NK-92 (cell line): ENCODE data around the gene MAPK13.
"Not testable (repeated sequence)": the region's sequence is repeated elsewhere in the genome, so short reads cannot be mapped to it uniquely, and the experiment has no call there.

Experiments used
- DNase-seq: peaks from one replicate; lab custom pipeline; 2025; ENCODE audit not compliant: unreplicated experiment; lab: John Stamatoyannopoulos, UW

MAPK13 gene

GRCh38 chr6:36126553-36127458, 3.5 kb upstream of the MAPK13 start:
- no peak for DNase-seq

GRCh38 chr6:36127462-36128016, 2.8 kb upstream of the MAPK13 start:
- DNase-seq, result no peak

- DNase-seq, result no peak
These were observed 2.2 kb upstream of the MAPK13 start for GRCh38 chr6:36128073-36128472.

GRCh38 chr6:36128793-36129192, 1.5 kb upstream of the MAPK13 start:
- no peak for DNase-seq

GRCh38 chr6:36129334-36129733, 979 bp upstream of the MAPK13 start:
- DNase-seq, result not testable (repeated sequence)

- DNase-seq, result no peak
These were observed 576 bp downstream of the MAPK13 start for GRCh38 chr6:36130667-36131510.

- DNase-seq, result no peak
These were observed 1.4 kb downstream of the MAPK13 start for GRCh38 chr6:36131511-36132245.

GRCh38 chr6:36132246-36132895, 2.1 kb downstream of the MAPK13 start:
- no peak for DNase-seq

- no peak for DNase-seq
These were observed 2.8 kb downstream of the MAPK13 start for GRCh38 chr6:36133148-36133547.

GRCh38 chr6:36133912-36134311, 3.6 kb downstream of the MAPK13 start:
- DNase-seq, result no peak

GRCh38 chr6:36135053-36135731, 4.9 kb downstream of the MAPK13 start:
- no peak for DNase-seq

- no peak for DNase-seq
These were observed 5.7 kb downstream of the MAPK13 start for GRCh38 chr6:36136034-36136433.

GRCh38 chr6:36136551-36136950, 6.2 kb downstream of the MAPK13 start:
- DNase-seq, result no peak

- DNase-seq, result no peak
These were observed 8.4 kb downstream of the MAPK13 start for GRCh38 chr6:36138667-36139066.

- DNase-seq, result no peak
These were observed 9.1 kb downstream of the MAPK13 start for GRCh38 chr6:36139431-36139830.

GRCh38 chr6:36139991-36140710, 9.8 kb downstream of the MAPK13 start:
- DNase-seq, result no peak

- DNase-seq, result no peak
These were observed 10.8 kb downstream of the MAPK13 start for GRCh38 chr6:36141091-36141490.

GRCh38 chr6:36141961-36142360, 11.6 kb downstream of the MAPK13 start:
- DNase-seq, result no peak
